LNCAP (cell line): Measurements from ENCODE around the gene CBARP.

Experiments
- CTCF ChIP-seq: fragments of 450-650 bp; IDR thresholded peaks from 2 replicates; pipeline ENCODE4 v1.5.1; 2017; ENCODE audit warnings: mild to moderate bottlenecking

CBARP gene

GRCh38 chr19:1220976-1221903 is 16.6 kb downstream of the CBARP start:
- peak; percentile 65 for TF ChIP-seq CTCF

DNA sequence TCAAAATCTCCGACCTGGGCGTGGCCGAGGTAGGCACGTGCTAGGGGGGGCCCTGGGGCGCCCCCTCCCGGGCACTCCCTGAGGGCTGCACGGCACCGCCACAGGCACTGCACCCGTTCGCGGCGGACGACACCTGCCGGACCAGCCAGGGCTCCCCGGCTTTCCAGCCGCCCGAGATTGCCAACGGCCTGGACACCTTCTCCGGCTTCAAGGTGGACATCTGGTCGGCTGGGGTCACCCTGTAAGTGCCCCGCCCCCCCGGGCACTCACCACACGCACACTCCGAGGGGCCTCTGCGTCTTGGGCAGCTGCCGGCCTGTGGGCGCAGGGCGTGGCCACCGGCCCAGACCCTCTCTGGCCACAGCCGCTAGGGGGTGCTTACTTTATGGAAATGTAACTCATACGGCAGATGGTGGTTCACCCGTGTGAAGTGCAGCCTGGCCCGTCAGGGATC is 17.3 kb downstream of the CBARP start:
- no peak for TF ChIP-seq CTCF

DNA sequence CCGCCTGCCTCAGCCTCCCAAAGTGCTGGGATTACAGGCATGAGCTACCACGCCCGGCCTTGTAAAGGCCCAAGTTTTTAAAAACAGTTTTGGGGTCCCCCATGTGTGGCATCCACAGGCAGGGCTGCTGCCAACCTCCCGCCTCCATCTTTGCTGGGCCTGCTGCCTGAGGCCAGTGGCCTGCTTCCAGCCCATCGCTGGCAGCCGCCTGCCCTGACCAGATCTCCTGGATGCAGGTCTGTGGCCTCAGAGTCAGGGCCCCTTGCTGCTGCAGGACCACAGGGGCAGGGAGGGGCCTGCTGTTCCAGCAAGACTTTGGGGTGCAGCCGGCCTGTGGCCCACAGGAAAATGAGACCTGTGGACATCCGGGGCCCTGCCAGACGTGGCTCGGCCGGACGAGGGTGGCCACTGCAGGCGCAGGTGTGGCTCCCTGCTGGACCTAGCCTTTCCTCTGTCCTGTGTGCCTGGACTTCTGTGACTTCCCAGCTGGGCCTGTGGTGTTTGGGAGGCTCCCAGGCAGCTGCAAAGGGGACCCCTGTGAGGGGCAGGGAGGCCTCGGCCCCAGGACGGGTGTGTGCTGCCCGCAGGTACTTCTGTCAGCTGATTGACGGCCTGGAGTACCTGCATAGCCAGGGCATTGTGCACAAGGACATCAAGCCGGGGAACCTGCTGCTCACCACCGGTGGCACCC is 17.9 kb downstream of the CBARP start:
- TF ChIP-seq CTCF, result no peak

- TF ChIP-seq CTCF, result no peak
Measured at GRCh38 chr19:1218751-1219567, 18.8 kb downstream of the CBARP start.

GRCh38 chr19:1217366-1217765 is 20.4 kb downstream of the CBARP start:
- no peak for TF ChIP-seq CTCF

- TF ChIP-seq CTCF, result no peak
Measured at GRCh38 chr19:1216756-1217155, 21.0 kb downstream of the CBARP start.
